WI38 (cell line): ENCODE measurements around the gene MCRIP2.

Experiments
- H3K4me3 ChIP-seq: 2 replicates; pipeline ENCODE4 v1.5.1; 2011; ENCODE audit warnings: low read depth, mild to moderate bottlenecking, control low read depth, low read length
- TF ChIP-seq, protein P1 (sequence below): IDR thresholded peaks from 2 replicates; pipeline ENCODE4 v1.5.1; 2012; ENCODE audit warnings: low read depth, mild to moderate bottlenecking, control low read depth, low read length

Gene MCRIP2

DNA sequence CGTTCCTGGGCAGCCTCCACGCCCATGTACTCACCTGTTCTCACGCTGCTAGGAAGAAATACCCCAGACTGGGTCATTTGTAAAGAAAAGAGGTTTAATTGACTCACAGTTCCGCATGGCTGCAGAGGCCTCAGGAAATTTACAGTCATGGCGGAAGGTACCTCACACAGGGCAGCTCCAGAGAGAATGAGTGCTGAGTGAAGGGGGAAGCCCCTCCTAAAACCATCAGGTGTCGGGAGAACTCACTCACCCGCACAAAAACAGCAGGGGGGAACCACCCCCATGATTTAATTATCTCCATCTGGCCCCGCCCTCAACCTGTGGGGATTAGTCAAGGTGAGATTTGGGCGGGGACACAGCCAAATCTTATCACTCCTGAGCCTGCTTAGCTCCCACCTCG lies 33.6 kb upstream of the MCRIP2 start:
- TF ChIP-seq, protein P1, sequence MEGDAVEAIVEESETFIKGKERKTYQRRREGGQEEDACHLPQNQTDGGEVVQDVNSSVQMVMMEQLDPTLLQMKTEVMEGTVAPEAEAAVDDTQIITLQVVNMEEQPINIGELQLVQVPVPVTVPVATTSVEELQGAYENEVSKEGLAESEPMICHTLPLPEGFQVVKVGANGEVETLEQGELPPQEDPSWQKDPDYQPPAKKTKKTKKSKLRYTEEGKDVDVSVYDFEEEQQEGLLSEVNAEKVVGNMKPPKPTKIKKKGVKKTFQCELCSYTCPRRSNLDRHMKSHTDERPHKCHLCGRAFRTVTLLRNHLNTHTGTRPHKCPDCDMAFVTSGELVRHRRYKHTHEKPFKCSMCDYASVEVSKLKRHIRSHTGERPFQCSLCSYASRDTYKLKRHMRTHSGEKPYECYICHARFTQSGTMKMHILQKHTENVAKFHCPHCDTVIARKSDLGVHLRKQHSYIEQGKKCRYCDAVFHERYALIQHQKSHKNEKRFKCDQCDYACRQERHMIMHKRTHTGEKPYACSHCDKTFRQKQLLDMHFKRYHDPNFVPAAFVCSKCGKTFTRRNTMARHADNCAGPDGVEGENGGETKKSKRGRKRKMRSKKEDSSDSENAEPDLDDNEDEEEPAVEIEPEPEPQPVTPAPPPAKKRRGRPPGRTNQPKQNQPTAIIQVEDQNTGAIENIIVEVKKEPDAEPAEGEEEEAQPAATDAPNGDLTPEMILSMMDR = no peak
- no peak overlapping the region for H3K4me3 ChIP-seq

DNA sequence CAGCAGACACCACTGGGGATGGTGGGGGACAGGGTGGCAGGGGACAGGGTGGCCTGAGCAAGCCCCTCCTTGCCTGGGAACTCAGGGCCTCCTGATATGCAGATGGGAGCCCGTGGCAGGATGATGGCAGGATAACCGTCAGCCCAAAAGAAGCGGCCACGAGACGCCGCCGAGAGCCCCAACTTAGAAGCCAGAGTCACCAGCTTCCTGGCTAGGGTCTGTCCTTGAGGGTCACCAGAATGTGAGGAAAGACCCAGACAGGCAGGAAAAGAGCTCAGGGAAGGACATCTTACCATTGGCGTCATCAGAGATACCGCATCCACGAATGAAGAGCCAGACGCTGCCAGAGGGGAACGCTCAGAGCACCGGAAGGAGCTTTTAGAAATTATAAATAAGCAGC lies 32.3 kb upstream of the MCRIP2 start:
- H3K4me3 ChIP-seq = no peak overlapping the region
- TF ChIP-seq, protein P1 = no peak

DNA sequence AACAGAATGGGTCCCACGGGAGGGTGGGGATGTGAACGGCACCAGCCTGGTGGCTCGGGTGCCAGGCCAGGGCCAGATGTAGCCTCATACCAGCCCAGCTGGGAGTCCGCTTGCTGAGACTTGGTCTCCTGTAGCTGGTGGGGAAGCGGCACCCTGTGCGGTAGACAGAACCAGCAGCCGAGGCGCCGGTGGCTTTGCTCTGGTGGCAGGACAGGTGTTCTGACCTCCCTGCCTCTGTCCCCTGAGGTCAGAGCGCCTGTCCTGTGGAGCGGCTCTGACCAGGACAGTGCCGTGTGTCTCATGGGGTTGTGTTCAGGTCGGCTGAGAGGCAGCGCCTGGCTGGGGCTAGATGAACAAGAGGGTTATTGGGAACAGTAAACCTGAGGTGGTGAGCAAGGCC lies 31.6 kb upstream of the MCRIP2 start:
- TF ChIP-seq, protein P1 = no peak
- H3K4me3 ChIP-seq = no peak overlapping the region

DNA sequence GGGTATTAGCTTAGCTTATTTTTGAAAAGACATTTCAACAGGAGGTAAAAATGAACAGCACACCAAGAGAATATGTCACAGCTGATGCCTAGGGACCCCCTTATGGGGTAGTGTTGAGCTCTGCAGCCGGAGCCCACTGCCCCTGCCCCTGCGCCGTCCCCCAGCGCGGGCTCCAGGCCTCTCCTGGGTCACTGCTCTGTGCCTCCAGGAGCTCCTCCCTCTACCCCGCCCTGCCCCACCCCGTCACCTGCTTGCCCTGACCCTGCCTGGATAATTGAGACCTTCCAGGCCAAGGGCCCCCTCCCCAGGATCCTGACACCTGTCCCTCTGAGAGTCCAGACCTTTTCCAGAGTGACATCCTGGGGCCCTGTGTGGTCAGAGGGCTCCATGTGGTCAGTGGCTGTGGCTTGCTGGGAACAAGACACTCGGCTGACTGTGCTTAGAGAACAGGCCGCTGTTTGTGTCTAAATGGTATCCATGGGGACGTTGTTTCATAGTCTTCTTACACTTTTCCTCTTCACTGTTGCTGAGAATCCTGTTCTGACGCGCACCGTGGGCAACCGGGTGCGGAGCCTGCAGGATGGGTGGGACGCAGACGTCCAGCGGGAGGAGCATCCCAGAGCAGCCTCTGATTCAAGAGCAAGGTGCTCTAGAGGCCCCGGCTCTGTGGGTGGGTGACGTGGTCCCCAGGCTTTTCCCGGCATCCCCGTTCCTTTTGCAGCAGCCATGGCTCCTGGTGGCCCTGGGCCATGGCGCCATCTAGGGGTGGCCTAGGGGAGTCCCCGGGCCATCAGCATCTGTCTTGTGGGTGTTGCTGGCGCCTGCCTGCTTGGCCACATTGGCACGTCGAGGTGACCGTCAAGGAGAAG lies 30.9 kb upstream of the MCRIP2 start:
- no peak overlapping the region for H3K4me3 ChIP-seq
- TF ChIP-seq, protein P1 = peak; percentile 30; the same call in 1 of the 2 replicates

DNA sequence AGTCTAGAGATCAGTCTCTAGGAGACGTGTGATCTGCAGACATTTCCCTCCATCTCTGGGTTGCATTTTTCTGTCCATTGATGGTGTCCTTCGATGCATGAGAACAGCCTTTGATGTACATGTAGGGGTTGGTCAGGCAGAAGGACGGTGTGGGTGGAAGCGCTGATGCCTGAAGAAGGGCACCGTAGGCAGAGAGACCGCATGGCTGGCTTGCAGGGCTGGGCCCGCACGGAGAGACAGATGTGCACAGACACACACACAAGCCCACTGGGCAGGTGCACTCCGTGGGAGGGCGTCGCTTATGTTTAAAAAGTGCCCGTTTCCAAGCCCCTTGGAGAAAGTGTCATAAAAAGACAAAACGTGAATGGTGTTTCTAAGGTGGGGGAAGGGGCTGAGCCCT lies 26.5 kb upstream of the MCRIP2 start:
- no peak overlapping the region for H3K4me3 ChIP-seq
- TF ChIP-seq, protein P1 = no peak

DNA sequence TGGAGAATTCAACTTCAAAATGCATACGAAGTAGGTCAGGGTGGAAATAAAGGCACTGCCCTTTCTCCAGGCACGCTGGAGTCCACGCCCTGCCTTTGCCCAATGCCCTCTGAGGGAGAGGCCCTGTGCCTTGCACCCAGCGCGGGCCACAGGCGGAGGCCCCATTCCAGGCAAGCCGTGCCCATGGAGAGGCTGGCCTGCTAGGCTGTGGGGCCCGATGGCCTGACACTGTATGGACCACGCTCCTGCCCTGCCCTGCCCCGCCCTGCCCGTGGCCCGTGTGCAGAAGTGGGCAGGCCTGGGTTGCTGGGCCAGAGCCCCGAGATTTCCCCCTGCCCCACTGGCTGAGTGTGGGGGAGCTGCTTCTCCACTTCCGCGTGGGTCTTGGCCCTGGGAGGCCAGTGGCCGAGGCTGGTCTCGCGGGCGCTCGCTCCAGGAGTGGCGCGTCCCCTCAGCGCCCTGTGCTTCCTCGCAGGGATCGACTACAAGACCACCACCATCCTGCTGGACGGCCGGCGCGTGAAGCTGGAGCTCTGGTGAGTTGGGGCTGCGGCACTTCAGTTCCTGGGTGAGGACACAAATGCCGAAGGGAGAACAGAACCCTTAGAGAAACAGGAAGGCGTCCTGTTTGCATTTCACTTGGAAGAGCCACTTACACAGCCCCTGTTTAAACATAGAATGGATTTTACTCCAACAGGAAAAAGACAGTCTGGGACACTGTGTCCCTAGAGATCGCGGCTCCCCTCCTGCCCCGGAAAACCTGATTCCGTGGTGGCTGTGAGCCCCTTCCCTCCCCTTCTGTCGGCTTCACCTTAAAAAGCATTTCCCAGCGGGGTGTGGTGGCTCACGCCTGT lies 24.7 kb upstream of the MCRIP2 start:
- H3K4me3 ChIP-seq = no peak overlapping the region
- TF ChIP-seq, protein P1 = no peak

DNA sequence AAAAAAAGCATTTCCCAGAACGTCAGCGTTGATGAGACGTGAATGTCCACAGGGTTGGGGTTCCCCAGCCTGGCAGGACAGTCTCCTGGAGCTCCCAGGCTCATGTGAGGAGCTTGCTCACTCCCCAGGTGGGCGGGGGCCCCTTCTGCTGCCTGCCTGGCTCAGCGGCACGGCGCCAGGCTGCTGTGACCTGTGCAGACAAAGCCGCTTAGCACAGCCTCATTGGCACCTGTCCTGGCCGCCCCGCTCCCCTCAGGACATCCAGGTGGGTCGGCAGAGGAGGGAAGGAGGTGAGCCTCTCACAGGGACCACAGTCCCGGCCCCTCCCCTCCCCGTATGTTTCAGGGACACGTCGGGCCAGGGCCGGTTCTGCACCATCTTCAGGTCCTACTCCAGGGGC lies 23.8 kb upstream of the MCRIP2 start:
- H3K4me3 ChIP-seq = no peak overlapping the region
- TF ChIP-seq, protein P1 = no peak
